ENCODE measurements around the gene RALB.
A peak's percentile ranks its signal among the peaks of the same experiment; 100 is the strongest.

GRCh38 chr2:120343433-120344105, 90.9 kb downstream of the RALB start:
- TF ChIP-seq CTCF (IDR thresholded peaks at IDR 0.05) (peak; percentile 68), ZFX (IDR thresholded peaks at IDR 0.05; ENCODE audit: borderline replicate concordance) (no peak)
